HepG2 (cell line): ENCODE data around the gene KLHL17. TPM values are rescaled to one million over a fixed set of nuclear protein-coding genes. Genes with fewer than 3 reads are reported as not detected.

Source experiments
- ETV6 ChIP-seq: sonication (generic); formaldehyde crosslinking; conservative IDR thresholded peaks from 2 replicates; pipeline ENCODE4 v1.4.0; 2020; ENCODE audit warnings: missing genetic modification reagents
- EZH2 ChIP-seq: conservative IDR thresholded peaks from 2 replicates; pipeline ENCODE4 v1.6.1; 2012; ENCODE audit warnings: mild to moderate bottlenecking, low read depth, low read length, moderate library complexity
- NRL ChIP-seq: sonication (generic); formaldehyde crosslinking; IDR thresholded peaks from 2 replicates; pipeline ENCODE4 v1.5.0; 2020; ENCODE audit warnings: missing genetic modification reagents, mild to moderate bottlenecking, moderate library complexity, borderline replicate concordance
- ZNF432 ChIP-seq: sonication (generic); formaldehyde crosslinking; IDR thresholded peaks from 2 replicates; pipeline ENCODE4 v1.5.0; 2020; ENCODE audit warnings: missing genetic modification reagents, mild to moderate bottlenecking, borderline replicate concordance
- ZNF777 ChIP-seq: sonication (generic); formaldehyde crosslinking; IDR thresholded peaks from 2 replicates; pipeline ENCODE4 v1.4.0; 2020; ENCODE audit warnings: missing genetic modification reagents
- polyA plus RNA-seq, 8 experiments: library from polyadenylated mRNA; depleted of rRNA in 3 of 8; stranded (reverse) in 7 of 8; unstranded in 1 of 8; fragments of >200 nt; fragmentation: Illumina TruSeq in 4 of 8; extraction: Trizol in 4 of 8; gene quantifications; 2 replicates each; pipeline versions ENCODE4 v1.2.1 to v1.2.3, GENCODE V29; 2011 to 2016; ENCODE audit warnings: low read depth in 4 of 8, missing spikeins in 1 of 8, mixed read lengths in 1 of 8; ENCODE audit not compliant: insufficient read depth in 1 of 8
- total RNA-seq, 5 experiments: library from RNA; depleted of rRNA; stranded (reverse); fragments of >200 nt; fragmentation: Illumina TruSeq; extraction: Trizol; gene quantifications; 2 replicates each; pipeline ENCODE4 v1.2.3, GENCODE V29; 2016; ENCODE audit warnings: low read depth in 1 of 5
- TF ChIP-seq, protein P1 (sequence below): sonication (generic); formaldehyde crosslinking; IDR thresholded peaks from 2 replicates; pipeline ENCODE4 v1.4.0; 2020; ENCODE audit warnings: missing genetic modification reagents
- TF ChIP-seq, protein P2 (sequence below): sonication (generic); formaldehyde crosslinking; IDR thresholded peaks from 2 replicates; pipeline ENCODE4 v1.8.1; 2023; ENCODE audit warnings: mild to moderate bottlenecking, inconsistent platforms, moderate library complexity, missing genetic modification reagents, borderline replicate concordance
- TF ChIP-seq, protein P3 (sequence below): IDR thresholded peaks from 2 replicates; pipeline ENCODE4 v1.6.1; 2012; ENCODE audit warnings: inconsistent platforms
- TF ChIP-seq, protein P4 (sequence below): sonication (generic); formaldehyde crosslinking; IDR thresholded peaks from 2 replicates; pipeline ENCODE4 v1.5.1; 2020; ENCODE audit warnings: mild to moderate bottlenecking, missing genetic modification reagents, moderate library complexity
- TF ChIP-seq, protein P5 (sequence below): sonication (generic); formaldehyde crosslinking; IDR thresholded peaks from 2 replicates; pipeline ENCODE4 v1.4.0; 2020; ENCODE audit warnings: mild to moderate bottlenecking, missing genetic modification reagents

The KLHL17 gene
- total and polyA plus RNA-seq, 2 of the 13 experiments (the other 11 are each of a cell fraction or from before 2014, with no cell fraction given), result 9.3 to 24.7 TPM

DNA sequence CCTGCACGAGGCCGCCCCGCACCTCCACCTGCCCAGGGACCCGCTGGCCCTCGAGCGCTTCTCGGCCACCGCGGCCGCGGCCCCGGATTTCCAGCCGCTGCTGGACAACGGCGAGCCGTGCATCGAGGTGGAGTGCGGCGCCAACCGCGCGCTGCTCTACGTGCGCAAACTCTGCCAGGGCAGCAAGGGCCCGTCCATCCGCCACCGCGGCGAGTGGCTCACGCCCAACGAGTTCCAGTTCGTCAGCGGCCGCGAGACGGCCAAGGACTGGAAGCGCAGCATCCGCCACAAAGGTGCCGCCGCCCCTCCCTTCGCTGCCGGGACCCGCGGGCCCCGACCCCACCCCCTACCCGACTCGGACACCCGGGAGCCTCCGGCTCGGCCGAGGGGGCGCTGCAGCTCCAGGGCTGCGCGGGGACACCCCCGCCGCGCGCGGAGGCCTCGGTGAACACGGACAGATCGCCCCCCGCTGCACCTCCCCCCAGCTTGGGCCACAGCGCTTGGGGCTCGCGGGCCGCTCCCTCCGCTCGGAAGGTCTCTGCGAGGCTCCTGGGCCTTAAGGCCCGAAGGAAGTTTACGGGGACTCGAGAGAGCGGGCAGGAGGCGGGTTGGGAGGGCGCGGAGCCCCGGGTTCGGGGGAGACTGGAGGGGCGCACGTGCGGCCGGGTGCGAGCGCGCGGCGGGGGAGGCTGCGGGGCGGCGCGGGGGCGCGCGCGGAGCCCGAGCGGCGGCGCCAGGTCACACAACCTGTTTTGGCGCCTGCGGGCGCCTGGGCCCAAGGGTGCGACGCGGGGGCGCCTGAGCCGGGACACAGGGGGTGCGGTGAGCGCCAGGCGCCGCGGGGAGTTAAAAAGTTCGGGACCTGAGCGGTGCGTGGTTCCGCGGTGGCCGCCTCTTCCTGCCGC is 35.5 kb upstream of the KLHL17 start (continued):
- TF ChIP-seq, protein P1, sequence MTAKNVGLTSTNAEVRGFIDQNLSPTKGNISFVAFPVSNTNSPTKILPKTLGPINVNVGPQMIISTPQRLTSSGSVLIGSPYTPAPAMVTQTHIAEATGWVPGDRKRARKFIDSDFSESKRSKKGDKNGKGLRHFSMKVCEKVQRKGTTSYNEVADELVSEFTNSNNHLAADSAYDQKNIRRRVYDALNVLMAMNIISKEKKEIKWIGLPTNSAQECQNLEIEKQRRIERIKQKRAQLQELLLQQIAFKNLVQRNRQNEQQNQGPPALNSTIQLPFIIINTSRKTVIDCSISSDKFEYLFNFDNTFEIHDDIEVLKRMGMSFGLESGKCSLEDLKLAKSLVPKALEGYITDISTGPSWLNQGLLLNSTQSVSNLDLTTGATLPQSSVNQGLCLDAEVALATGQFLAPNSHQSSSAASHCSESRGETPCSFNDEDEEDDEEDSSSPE (CRISPR knock-in tag), result 0 out of 2 replicates have a peak, but pooled peaks have one; percentile 9
- TF ChIP-seq NRL (CRISPR knock-in tag) (0 out of 2 replicates have a peak, but pooled peaks have one; percentile 24), ETV6 (CRISPR knock-in tag) (no peak), ZNF777 (CRISPR knock-in tag) (peak; percentile 73), ZNF432 (CRISPR knock-in tag) (no peak), EZH2 (peak; percentile 47; the same call in 1 of the 2 replicates)
- TF ChIP-seq, protein P2, sequence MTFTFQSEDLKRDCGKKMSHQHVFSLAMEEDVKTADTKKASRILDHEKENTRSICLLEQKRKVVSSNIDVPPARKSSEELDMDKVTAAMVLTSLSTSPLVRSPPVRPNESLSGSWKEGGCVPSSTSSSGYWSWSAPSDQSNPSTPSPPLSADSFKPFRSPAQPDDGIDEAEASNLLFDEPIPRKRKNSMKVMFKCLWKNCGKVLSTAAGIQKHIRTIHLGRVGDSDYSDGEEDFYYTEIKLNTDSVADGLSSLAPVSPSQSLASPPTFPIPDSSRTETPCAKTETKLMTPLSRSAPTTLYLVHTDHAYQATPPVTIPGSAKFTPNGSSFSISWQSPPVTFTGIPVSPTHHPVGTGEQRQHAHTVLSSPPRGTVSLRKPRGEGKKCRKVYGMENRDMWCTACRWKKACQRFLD (CRISPR knock-in tag), result no peak
- TF ChIP-seq, protein P3, sequence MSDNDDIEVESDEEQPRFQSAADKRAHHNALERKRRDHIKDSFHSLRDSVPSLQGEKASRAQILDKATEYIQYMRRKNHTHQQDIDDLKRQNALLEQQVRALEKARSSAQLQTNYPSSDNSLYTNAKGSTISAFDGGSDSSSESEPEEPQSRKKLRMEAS, result peak; percentile 38; the same call in 1 of the 2 replicates
- TF ChIP-seq, protein P4, sequence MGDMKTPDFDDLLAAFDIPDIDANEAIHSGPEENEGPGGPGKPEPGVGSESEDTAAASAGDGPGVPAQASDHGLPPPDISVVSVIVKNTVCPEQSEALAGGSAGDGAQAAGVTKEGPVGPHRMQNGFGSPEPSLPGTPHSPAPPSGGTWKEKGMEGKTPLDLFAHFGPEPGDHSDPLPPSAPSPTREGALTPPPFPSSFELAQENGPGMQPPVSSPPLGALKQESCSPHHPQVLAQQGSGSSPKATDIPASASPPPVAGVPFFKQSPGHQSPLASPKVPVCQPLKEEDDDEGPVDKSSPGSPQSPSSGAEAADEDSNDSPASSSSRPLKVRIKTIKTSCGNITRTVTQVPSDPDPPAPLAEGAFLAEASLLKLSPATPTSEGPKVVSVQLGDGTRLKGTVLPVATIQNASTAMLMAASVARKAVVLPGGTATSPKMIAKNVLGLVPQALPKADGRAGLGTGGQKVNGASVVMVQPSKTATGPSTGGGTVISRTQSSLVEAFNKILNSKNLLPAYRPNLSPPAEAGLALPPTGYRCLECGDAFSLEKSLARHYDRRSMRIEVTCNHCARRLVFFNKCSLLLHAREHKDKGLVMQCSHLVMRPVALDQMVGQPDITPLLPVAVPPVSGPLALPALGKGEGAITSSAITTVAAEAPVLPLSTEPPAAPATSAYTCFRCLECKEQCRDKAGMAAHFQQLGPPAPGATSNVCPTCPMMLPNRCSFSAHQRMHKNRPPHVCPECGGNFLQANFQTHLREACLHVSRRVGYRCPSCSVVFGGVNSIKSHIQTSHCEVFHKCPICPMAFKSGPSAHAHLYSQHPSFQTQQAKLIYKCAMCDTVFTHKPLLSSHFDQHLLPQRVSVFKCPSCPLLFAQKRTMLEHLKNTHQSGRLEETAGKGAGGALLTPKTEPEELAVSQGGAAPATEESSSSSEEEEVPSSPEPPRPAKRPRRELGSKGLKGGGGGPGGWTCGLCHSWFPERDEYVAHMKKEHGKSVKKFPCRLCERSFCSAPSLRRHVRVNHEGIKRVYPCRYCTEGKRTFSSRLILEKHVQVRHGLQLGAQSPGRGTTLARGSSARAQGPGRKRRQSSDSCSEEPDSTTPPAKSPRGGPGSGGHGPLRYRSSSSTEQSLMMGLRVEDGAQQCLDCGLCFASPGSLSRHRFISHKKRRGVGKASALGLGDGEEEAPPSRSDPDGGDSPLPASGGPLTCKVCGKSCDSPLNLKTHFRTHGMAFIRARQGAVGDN, result peak; percentile 3; the same call in 1 of the 2 replicates
- TF ChIP-seq, protein P5, sequence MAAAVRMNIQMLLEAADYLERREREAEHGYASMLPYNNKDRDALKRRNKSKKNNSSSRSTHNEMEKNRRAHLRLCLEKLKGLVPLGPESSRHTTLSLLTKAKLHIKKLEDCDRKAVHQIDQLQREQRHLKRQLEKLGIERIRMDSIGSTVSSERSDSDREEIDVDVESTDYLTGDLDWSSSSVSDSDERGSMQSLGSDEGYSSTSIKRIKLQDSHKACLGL (CRISPR knock-in tag), result peak; percentile 24; the same call in 1 of the 2 replicates
